ENCODE measurements around the gene PLCG1. TPM values are rescaled to one million over a fixed set of nuclear protein-coding genes. Genes with fewer than 3 reads are reported as not detected.

Gene PLCG1
- total RNA-seq, 1 experiment from 2014 or later = 64.1 TPM

GRCh38 chr20:41154436-41155176 is 17.3 kb downstream of the PLCG1 start:
- Histone ChIP-seq H3F3A (ENCODE audit: insufficient read depth, low read depth) (no peaks in the 10 kb centered on the region), H3K9me2 (ENCODE audit: insufficient read depth) (no peaks in the 10 kb centered on the region), H3K4me1 (replicated peaks; ENCODE audit: insufficient read depth) (peaks cover 5% of the 10 kb centered on the region; the same call in 1 of the 2 replicates), H3K27ac (no peak overlapping the region), H3K9me3 (ENCODE audit: insufficient read depth, low read depth) (no peaks in the 10 kb centered on the region), H3K79me2 (ENCODE audit: low read depth) (peaks cover 15% of the 10 kb centered on the region), H3K36me3 (ENCODE audit: low read depth) (no peaks in the 10 kb centered on the region), H2AFZ (no peak overlapping the region), H3K27me3 (ENCODE audit: insufficient read depth, low read depth) (no peaks in the 10 kb centered on the region), H4K20me1 (ENCODE audit: insufficient read depth) (peaks cover 8% of the 10 kb centered on the region; the same call in 1 of the 2 replicates), H3K4me2 (no peak overlapping the region), H3K4me3 (no peak overlapping the region)
- no TSS peak for BruUV-seq (replicated peaks)
- CTCF ChIA-PET = no interaction called here
- POLR2A ChIA-PET (ENCODE audit: unreplicated experiment) = no interaction called here
- TF ChIP-seq EZH2 (IDR thresholded peaks at IDR 0.05; ENCODE audit: low read depth) (no peak), CTCF (conservative IDR thresholded peaks at IDR 0.05) (no peak)
- intact Hi-C loops (cut with micrococcal nuclease; ENCODE audit: unreplicated experiment) = no loop called here
- DNase-seq = no peak

GRCh38 chr20:41155261-41155660 is 17.9 kb downstream of the PLCG1 start:
- Histone ChIP-seq H3K4me3 (no peak overlapping the region), H3F3A (ENCODE audit: insufficient read depth, low read depth) (no peaks in the 10 kb centered on the region), H3K9me3 (ENCODE audit: insufficient read depth, low read depth) (no peaks in the 10 kb centered on the region), H3K4me1 (replicated peaks; ENCODE audit: insufficient read depth) (no peaks in the 10 kb centered on the region), H3K9me2 (ENCODE audit: insufficient read depth) (no peaks in the 10 kb centered on the region), H4K20me1 (ENCODE audit: insufficient read depth) (peaks cover 8% of the 10 kb centered on the region; the same call in 1 of the 2 replicates), H3K4me2 (no peak overlapping the region), H3K27ac (no peak overlapping the region), H3K79me2 (ENCODE audit: low read depth) (peaks cover 10% of the 10 kb centered on the region), H3K36me3 (ENCODE audit: low read depth) (no peaks in the 10 kb centered on the region), H2AFZ (no peak overlapping the region), H3K27me3 (ENCODE audit: insufficient read depth, low read depth) (no peaks in the 10 kb centered on the region)
- TF ChIP-seq EZH2 (IDR thresholded peaks at IDR 0.05; ENCODE audit: low read depth) (no peak), CTCF (conservative IDR thresholded peaks at IDR 0.05) (no peak)
- ChIA-PET CTCF (no interaction called here), POLR2A (ENCODE audit: unreplicated experiment) (no interaction called here)
- intact Hi-C loops (cut with micrococcal nuclease; ENCODE audit: unreplicated experiment) = no loop called here
- no peak for DNase-seq
- BruUV-seq (replicated peaks) = no TSS peak

DNA sequence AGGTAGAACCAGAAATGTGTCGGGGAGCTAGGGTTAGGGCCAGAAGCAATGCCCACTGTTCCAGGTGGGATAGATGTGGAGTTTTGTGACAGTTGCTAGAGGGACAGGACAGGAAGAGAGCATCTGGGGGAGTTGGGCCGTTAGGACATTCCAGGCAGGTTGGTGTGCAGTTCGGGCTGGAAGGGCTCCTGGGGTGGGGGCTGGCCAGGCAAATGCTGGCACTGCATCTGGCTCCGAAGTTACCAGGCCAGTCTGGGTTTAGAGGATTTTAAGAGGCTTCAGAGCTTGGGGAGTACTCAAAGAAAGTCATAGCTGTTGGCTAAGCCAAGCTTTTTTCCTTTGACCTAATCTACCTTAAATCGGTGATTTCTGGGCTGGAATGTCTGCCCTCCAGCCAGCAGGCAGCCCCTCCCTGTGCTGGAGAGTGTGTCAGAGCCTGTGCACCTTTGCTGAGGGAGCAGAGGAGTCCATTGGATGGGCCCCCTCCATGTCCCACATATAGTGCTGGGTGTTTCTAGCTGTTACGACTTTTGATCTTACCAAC is 20.8 kb downstream of the PLCG1 start:
- Histone ChIP-seq H2AFZ (no peak overlapping the region), H3K27ac (no peak overlapping the region), H3F3A (ENCODE audit: insufficient read depth, low read depth) (no peaks in the 10 kb centered on the region), H3K79me2 (ENCODE audit: low read depth) (no peaks in the 10 kb centered on the region), H3K27me3 (ENCODE audit: insufficient read depth, low read depth) (no peaks in the 10 kb centered on the region), H3K4me3 (no peak overlapping the region), H3K36me3 (ENCODE audit: low read depth) (no peaks in the 10 kb centered on the region), H4K20me1 (ENCODE audit: insufficient read depth) (peaks cover 8% of the 10 kb centered on the region; the same call in 1 of the 2 replicates), H3K9me2 (ENCODE audit: insufficient read depth) (no peaks in the 10 kb centered on the region), H3K4me2 (no peak overlapping the region), H3K4me1 (replicated peaks; ENCODE audit: insufficient read depth) (no peaks in the 10 kb centered on the region), H3K9me3 (ENCODE audit: insufficient read depth, low read depth) (no peaks in the 10 kb centered on the region)
- BruUV-seq (replicated peaks) = no TSS peak
- TF ChIP-seq CTCF (conservative IDR thresholded peaks at IDR 0.05) (no peak), EZH2 (IDR thresholded peaks at IDR 0.05; ENCODE audit: low read depth) (no peak)
- ChIA-PET CTCF (no interaction called here), POLR2A (ENCODE audit: unreplicated experiment) (interaction anchor here (0.6 kb wide), 1 partner anchor 216 kb away, joined by 3 read pairs; no protein-coding TSS in a partner anchor)
- no peak for DNase-seq
- intact Hi-C loops (cut with micrococcal nuclease; ENCODE audit: unreplicated experiment) = no loop called here
